Measurements from ENCODE around the gene TXNRD1. TPM values are rescaled to one million over a fixed set of nuclear protein-coding genes. Genes with fewer than 3 reads are reported as not detected.

The TXNRD1 gene
- polyA plus RNA-seq, 6 donors from 2014 or later = 19.5 to 26.9 (median 22.9) TPM

GRCh38 chr12:104355630-104356029 lies 140.1 kb downstream of the TXNRD1 start:
- Mint-ChIP-seq H3K4me1 (peaks cover 0 to 5% (median 4%) of the 10 kb centered on the region in 3 donors), H3K36me3 (no peaks in the 10 kb centered on the region), H3K27ac (peak overlapping the region in 2 of 6 donors; percentile 11 to 60), H3K27me3 (no peaks in the 10 kb centered on the region), H3K9me3 (no peaks in the 10 kb centered on the region), H3K4me3 (no peak overlapping the region)
- ATAC-seq (ENCODE audit: low read depth in 2 of 2) (no peak), DNase-seq (no peak)

- Mint-ChIP-seq H3K4me1 (peaks cover 0 to 4% (median 0%) of the 10 kb centered on the region in 3 donors), H3K9me3 (no peaks in the 10 kb centered on the region), H3K27ac (peak overlapping the region in 2 of 6 donors; percentile 34 to 35)
These were observed 140.9 kb downstream of the TXNRD1 start for GRCh38 chr12:104356231-104357115.

GRCh38 chr12:104357421-104357952 lies 141.9 kb downstream of the TXNRD1 start:
- peaks cover 0 to 4% (median 0%) of the 10 kb centered on the region in 3 donors for H3K4me1 Mint-ChIP-seq
- H3K36me3 Mint-ChIP-seq = no peaks in the 10 kb centered on the region
- no peak overlapping the region for H3K4me3 Mint-ChIP-seq
- no peak for ATAC-seq (ENCODE audit: low read depth in 2 of 2)
- H3K27ac Mint-ChIP-seq = no peak overlapping the region
- H3K27me3 Mint-ChIP-seq = no peaks in the 10 kb centered on the region
- no peaks in the 10 kb centered on the region for H3K9me3 Mint-ChIP-seq
- no peak for DNase-seq

More at GRCh38 chr12:104356231-104357115, 140.9 kb downstream of the TXNRD1 start:
- ATAC-seq (ENCODE audit: low read depth in 2 of 2) = no peak
- H3K36me3 Mint-ChIP-seq = no peaks in the 10 kb centered on the region
- no peak for DNase-seq
- H3K4me3 Mint-ChIP-seq = no peak overlapping the region
- no peaks in the 10 kb centered on the region for H3K27me3 Mint-ChIP-seq

- H3K27ac Mint-ChIP-seq = no peak overlapping the region
These were observed 142.9 kb downstream of the TXNRD1 start for GRCh38 chr12:104358353-104359003.

GRCh38 chr12:104359216-104359615 lies 143.6 kb downstream of the TXNRD1 start:
- DNase-seq (no peak), ATAC-seq (ENCODE audit: low read depth in 2 of 2) (no peak)
- Mint-ChIP-seq H3K36me3 (no peaks in the 10 kb centered on the region), H3K9me3 (no peaks in the 10 kb centered on the region), H3K4me1 (peaks cover 0 to 4% (median 0%) of the 10 kb centered on the region in 3 donors), H3K27me3 (no peaks in the 10 kb centered on the region), H3K4me3 (no peak overlapping the region), H3K27ac (peak overlapping the region in 2 of 6 donors; percentile 41 to 69)

More at GRCh38 chr12:104358353-104359003, 142.9 kb downstream of the TXNRD1 start:
- peaks cover 0 to 4% (median 0%) of the 10 kb centered on the region in 3 donors for H3K4me1 Mint-ChIP-seq
- DNase-seq (peak; percentile 56), ATAC-seq (ENCODE audit: low read depth in 2 of 2) (peak; percentile 98 to 99)
- H3K27me3 Mint-ChIP-seq = no peaks in the 10 kb centered on the region
- no peak overlapping the region for H3K4me3 Mint-ChIP-seq
- H3K9me3 Mint-ChIP-seq = no peaks in the 10 kb centered on the region
- no peaks in the 10 kb centered on the region for H3K36me3 Mint-ChIP-seq

GRCh38 chr12:104360157-104360556 lies 144.6 kb downstream of the TXNRD1 start:
- DNase-seq = no peak
- ATAC-seq (ENCODE audit: low read depth in 2 of 2) = no peak
- H3K36me3 Mint-ChIP-seq = no peaks in the 10 kb centered on the region
- H3K27me3 Mint-ChIP-seq = no peaks in the 10 kb centered on the region
- no peak overlapping the region for H3K27ac Mint-ChIP-seq
- H3K9me3 Mint-ChIP-seq = no peaks in the 10 kb centered on the region
- H3K4me3 Mint-ChIP-seq = no peak overlapping the region
- H3K4me1 Mint-ChIP-seq = peaks cover 0 to 4% (median 0%) of the 10 kb centered on the region in 3 donors

GRCh38 chr12:104360983-104361707 lies 145.6 kb downstream of the TXNRD1 start:
- H3K4me3 Mint-ChIP-seq = no peak overlapping the region
- H3K27ac Mint-ChIP-seq = peak overlapping the region in 2 of 6 donors; percentile 5 to 10
- ATAC-seq (ENCODE audit: low read depth in 2 of 2) (no peak), DNase-seq (no peak)
- no peaks in the 10 kb centered on the region for H3K9me3 Mint-ChIP-seq
- no peaks in the 10 kb centered on the region for H3K36me3 Mint-ChIP-seq
- H3K4me1 Mint-ChIP-seq = peaks cover 0 to 4% (median 0%) of the 10 kb centered on the region in 3 donors
- H3K27me3 Mint-ChIP-seq = no peaks in the 10 kb centered on the region

GRCh38 chr12:104365921-104366410 lies 150.4 kb downstream of the TXNRD1 start:
- peaks cover 0 to 19% (median 15%) of the 10 kb centered on the region in 7 donors for H3K9me3 Mint-ChIP-seq
- no peaks in the 10 kb centered on the region for H3K4me1 Mint-ChIP-seq
- H3K27ac Mint-ChIP-seq = peak overlapping the region in 1 of 6 donors; percentile 51
- H3K36me3 Mint-ChIP-seq = no peaks in the 10 kb centered on the region
- DNase-seq (no peak), ATAC-seq (ENCODE audit: low read depth in 2 of 2) (no peak)
- H3K4me3 Mint-ChIP-seq = no peak overlapping the region
- no peaks in the 10 kb centered on the region for H3K27me3 Mint-ChIP-seq

- H3K4me1 Mint-ChIP-seq = peaks cover 12 to 20% (median 16%) of the 10 kb centered on the region in 3 donors
- H3K27ac Mint-ChIP-seq = peak overlapping the region in 1 of 6 donors; percentile 22
- H3K4me3 Mint-ChIP-seq = no peak overlapping the region
- no peaks in the 10 kb centered on the region for H3K27me3 Mint-ChIP-seq
- no peaks in the 10 kb centered on the region for H3K36me3 Mint-ChIP-seq
- ATAC-seq (ENCODE audit: low read depth in 2 of 2) = no peak
- H3K9me3 Mint-ChIP-seq = peaks cover 0 to 19% (median 15%) of the 10 kb centered on the region in 7 donors
- no peak for DNase-seq
These were observed 154.1 kb downstream of the TXNRD1 start for GRCh38 chr12:104369708-104370107.

GRCh38 chr12:104371043-104371870 lies 155.7 kb downstream of the TXNRD1 start:
- no peaks in the 10 kb centered on the region for H3K27me3 Mint-ChIP-seq
- peak overlapping the region in 5 of 6 donors; percentile 16 to 88 (median 72) for H3K27ac Mint-ChIP-seq
- peak overlapping the region in 4 of 8 donors; percentile 9 to 75 (median 40) for H3K4me3 Mint-ChIP-seq
- ATAC-seq (ENCODE audit: low read depth in 2 of 2) (no peak), DNase-seq (no peak)
- H3K9me3 Mint-ChIP-seq = peaks cover 0 to 19% (median 15%) of the 10 kb centered on the region in 7 donors
- H3K4me1 Mint-ChIP-seq = peaks cover 12 to 20% (median 16%) of the 10 kb centered on the region in 3 donors
- H3K36me3 Mint-ChIP-seq = no peaks in the 10 kb centered on the region

GRCh38 chr12:104372061-104372720 lies 156.6 kb downstream of the TXNRD1 start:
- no peaks in the 10 kb centered on the region for H3K36me3 Mint-ChIP-seq
- peak overlapping the region; percentile 30 to 88 (median 71) for H3K27ac Mint-ChIP-seq
- ATAC-seq (ENCODE audit: low read depth in 2 of 2) (peak; percentile 98 to 99), DNase-seq (peak; percentile 44)
- H3K4me3 Mint-ChIP-seq = peak overlapping the region in 6 of 8 donors; percentile 23 to 69 (median 46)
- peaks cover 12 to 20% (median 16%) of the 10 kb centered on the region in 3 donors for H3K4me1 Mint-ChIP-seq
- H3K27me3 Mint-ChIP-seq = no peaks in the 10 kb centered on the region
- H3K9me3 Mint-ChIP-seq = peaks cover 0 to 19% (median 15%) of the 10 kb centered on the region in 7 donors
